ENCODE measurements around the gene FCMR.

FCMR gene

GRCh38 chr1:206921772-206922265 is at the start of gene FCMR:
Gene FCMR (minus strand): TSS chr1:206921941. CDS start chr1:206921854, 87 bp downstream.
- H3K4me3 ChIP-seq (ENCODE audit: low read depth, low read length), result no peak within 1 kb of the TSS

GRCh38 chr1:206971029-206971655 is 49.4 kb upstream of the FCMR start:
- H3K4me3 ChIP-seq (ENCODE audit: low read depth, low read length), result no peak overlapping the region

DNA sequence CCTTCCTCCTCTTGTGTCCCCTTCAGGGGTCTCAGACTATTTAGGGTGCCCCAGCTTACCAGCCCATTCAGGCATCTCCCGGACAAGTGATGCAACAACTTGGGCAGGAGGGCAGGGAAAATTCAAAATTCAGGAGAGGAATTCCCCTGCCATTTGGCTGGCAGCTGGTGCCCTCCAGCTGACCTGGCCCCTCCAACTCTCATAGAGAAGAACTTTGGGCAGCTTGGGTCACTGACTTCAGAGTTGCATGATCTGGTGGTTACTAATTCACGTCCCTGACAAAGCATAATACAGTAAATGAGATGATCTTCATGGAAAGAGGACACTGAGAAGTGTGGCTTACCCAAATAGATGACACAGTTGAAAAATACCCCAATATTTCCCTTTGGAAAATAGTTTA is 48.7 kb upstream of the FCMR start, which contains the start of gene FCAMR:
FCAMR (minus strand) TSS at position 15 of the 400 bp plus-strand sequence. CDS start 335 bp downstream, outside the sequence.
- no peak within 1 kb of the TSS for H3K4me3 ChIP-seq (ENCODE audit: low read depth, low read length)

GRCh38 chr1:206969090-206969489 is 47.3 kb upstream of the FCMR start:
- no peak overlapping the region for H3K4me3 ChIP-seq (ENCODE audit: low read depth, low read length)

GRCh38 chr1:206967096-206967849 is 45.5 kb upstream of the FCMR start:
- no peak overlapping the region for H3K4me3 ChIP-seq (ENCODE audit: low read depth, low read length)

GRCh38 chr1:206965781-206966180 is 44.0 kb upstream of the FCMR start:
- no peak overlapping the region for H3K4me3 ChIP-seq (ENCODE audit: low read depth, low read length)

DNA sequence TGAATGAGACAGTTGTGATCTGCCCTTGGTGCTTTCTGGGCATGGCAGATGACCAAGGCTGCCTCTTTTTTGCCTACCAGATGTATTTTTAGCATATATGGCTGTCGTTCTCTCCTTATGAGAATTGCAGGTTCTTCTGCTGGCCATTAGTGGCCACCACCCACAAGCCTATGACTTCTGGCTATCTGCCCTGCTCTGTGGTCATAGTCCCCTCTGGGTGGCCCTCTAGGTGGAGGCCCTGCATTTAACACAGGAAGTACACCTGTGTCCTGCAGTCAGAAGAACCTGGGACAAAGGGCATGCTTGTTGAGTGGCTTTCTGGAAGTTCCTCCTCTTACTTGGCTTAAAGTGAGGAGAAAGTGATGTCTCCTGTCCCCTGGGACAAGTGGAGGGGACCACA is 42.0 kb upstream of the FCMR start:
- no peak overlapping the region for H3K4me3 ChIP-seq (ENCODE audit: low read depth, low read length)

- no peak overlapping the region for H3K4me3 ChIP-seq (ENCODE audit: low read depth, low read length)
These were observed 41.5 kb upstream of the FCMR start for GRCh38 chr1:206963119-206963712.

DNA sequence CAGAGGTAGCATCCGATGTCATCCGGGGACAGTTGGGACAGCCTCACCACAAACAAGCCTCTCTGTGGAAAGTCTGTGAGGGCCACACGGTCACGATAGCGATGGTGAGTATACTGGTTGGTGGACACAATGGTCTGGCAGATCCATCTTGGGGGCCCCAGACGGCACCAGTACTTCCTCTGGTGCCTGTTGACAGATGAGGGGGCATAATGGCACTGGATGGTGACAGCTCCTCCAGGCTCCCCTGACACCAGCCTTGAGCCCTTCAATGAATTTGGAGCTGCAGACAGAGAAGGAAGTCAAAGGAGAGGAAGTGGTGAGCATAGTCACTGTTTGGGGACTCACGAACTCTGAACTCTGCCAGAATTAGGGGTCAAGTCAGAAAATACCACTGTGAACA is 40.5 kb upstream of the FCMR start:
- H3K4me3 ChIP-seq (ENCODE audit: low read depth, low read length), result no peak overlapping the region

- no peak overlapping the region for H3K4me3 ChIP-seq (ENCODE audit: low read depth, low read length)
These were observed 39.9 kb upstream of the FCMR start for GRCh38 chr1:206961668-206962067.

GRCh38 chr1:206960676-206961386 is 39.1 kb upstream of the FCMR start:
- no peak overlapping the region for H3K4me3 ChIP-seq (ENCODE audit: low read depth, low read length)

DNA sequence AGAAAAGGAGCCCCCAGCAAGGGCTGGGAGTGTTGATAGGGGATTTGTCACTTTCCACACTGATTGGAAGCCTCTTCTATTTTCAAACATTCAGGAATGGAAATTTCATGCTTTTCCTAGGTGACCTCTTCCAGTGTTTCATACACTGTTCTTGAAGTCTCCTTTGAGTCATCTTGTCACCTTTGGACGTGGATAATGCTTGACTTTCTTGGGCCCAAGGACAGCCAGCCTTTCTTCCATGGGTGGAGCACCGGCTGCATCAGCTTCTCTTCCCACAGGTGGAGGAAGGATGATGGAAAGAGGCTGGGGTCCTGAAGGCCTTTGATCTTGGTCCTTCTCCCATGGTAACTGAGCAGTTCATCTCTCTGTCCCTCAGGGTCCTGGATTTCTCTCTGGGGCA is 36.4 kb upstream of the FCMR start:
- no peak overlapping the region for H3K4me3 ChIP-seq (ENCODE audit: low read depth, low read length)

- no peak overlapping the region for H3K4me3 ChIP-seq (ENCODE audit: low read depth, low read length)
These were observed 35.9 kb upstream of the FCMR start for GRCh38 chr1:206957639-206958038.

DNA sequence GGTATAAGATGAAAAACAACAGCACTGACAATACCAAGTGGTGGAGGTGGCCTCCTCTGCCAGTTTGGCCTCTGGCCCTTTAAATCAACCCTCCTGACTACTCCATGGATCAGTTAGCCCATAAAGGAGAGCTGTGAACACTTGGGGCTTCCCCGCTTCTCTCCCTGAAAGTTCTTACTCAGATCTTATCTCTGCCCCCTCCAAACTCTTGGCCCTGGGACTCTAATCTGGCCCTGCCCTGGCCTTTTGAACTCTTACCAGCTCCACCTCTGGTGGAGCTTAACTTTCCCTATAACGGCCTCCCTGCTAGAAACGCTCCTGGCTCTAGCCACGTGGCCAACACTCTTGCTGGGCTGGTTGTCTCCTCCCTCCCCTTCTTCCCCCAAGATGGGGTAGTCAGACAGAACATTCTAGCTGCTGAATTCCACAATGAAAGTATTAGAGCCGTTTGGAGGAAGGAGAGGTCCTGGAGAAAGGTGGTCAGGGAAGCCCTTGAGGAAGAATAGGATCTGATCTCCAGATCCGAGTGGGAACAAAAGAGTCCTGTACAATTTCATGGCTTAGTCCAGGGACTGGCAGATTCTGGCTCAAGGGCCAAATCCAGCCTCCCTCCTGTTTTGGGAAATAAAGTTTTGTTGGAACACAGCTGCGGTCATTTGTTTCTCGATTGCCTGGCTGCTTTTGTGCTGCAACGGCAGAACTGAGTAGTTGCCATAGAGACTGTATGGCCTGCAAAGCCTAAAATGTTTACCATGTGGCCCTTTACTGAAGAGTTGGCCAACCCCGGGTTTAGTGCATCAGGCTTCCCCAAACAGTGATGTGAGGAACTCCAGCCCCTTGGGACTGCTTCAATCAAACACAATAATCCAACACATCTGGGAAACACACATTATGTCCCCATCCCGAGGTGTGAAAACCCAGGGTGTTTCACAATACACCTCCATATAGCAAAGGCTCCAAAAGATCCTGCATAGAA is 34.0 kb upstream of the FCMR start:
- no peak overlapping the region for H3K4me3 ChIP-seq (ENCODE audit: low read depth, low read length)

DNA sequence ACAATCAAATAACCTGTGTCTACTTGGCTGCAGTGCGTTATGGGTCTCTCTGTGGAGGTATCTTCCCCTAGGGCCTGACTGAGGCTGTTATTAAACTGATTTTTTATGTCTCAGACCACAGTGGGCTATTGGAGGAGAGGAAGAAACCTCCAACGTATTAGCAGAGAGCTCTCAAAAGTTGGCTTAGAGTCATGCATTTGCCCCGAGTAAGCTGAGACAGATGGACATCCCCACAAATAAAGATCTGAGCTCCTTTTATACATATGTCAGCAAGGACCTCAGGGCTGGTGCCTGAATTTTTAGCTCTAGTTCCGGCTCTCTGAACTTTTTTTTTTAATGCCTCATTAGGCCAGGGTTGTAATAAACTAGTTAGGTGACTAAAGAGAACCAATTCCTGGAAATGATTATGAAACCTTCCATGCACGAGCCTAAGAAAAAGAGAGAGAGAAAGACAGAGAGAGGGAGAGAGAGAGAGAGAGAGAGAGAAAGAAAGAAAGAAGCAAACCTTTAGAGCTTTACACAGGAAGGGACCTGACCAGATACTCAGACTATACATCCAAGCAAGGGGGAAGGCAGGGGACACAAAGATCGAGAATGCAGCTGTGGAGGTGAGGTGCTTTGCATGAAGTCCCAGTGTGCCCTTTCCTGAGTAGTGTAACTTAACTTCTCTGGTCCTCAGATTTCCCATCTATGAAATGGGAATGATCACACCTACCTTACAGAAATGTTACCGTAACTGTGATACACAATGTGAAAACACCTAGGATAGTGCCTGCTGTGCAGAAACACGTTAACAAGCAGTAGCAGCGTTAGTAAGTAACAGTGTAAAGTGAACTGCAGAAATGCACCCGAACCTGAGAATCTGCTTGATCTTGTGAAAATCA is 33.0 kb upstream of the FCMR start:
- H3K4me3 ChIP-seq (ENCODE audit: low read depth, low read length), result no peak overlapping the region

GRCh38 chr1:206953626-206954025 is 31.9 kb upstream of the FCMR start:
- H3K4me3 ChIP-seq (ENCODE audit: low read depth, low read length), result no peak overlapping the region

- H3K4me3 ChIP-seq (ENCODE audit: low read depth, low read length), result no peak overlapping the region
These were observed 31.4 kb upstream of the FCMR start for GRCh38 chr1:206953126-206953525.

DNA sequence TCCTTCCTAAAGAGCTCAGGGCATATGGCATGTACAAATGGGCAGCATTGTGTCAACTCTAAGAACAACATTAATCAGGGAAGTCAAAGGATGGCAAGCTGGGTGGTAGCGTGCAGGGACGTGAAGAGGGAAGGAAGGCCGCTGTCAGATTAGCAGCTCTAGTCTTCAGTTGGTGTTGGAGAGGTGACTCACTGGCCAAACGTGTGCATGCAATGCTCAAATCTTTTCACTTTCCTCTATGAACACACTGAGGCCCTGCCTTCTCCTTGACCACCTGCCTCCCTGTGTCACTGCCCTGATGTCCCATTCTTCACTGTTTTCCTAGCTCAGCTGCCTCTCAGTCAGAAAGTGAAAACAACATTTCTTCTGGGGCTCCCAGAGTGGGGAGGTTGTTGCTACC is 30.4 kb upstream of the FCMR start:
- no peak overlapping the region for H3K4me3 ChIP-seq (ENCODE audit: low read depth, low read length)

Measured in iPS-11a (cell line).